K562 (cell line): Measurements from ENCODE around the gene PPP1R3G. TPM values are rescaled to one million over a fixed set of nuclear protein-coding genes. Genes with fewer than 3 reads are reported as not detected.

Source experiments
- ATAC-seq: fragments of 200-7000 bp; cut with Tn5 transposase; 3 replicates; pipeline ENCODE4 v1.9.1; 2020; ENCODE audit warnings: moderate library complexity
- BruUV-seq: library from RNA; stranded (reverse); fragments of 400-500 nt; replicated peaks from 2 replicates; lab custom pipeline; 2021; lab: Mats Ljungman, UMichigan
- CTCF ChIA-PET: fragments of 300-600 bp; formaldehyde crosslinking; extraction: SDS; loops from one replicate; lab custom pipeline; 2021; ENCODE audit warnings: low intra/inter-chr PET ratio; lab: Yijun Ruan, JAX
- POLR2A ChIA-PET: fragments of 300-600, 350-650 bp; sonication (Branson Sonifier 250); formaldehyde crosslinking; extraction: SDS; loops from one replicate; lab custom pipeline; 2021; ENCODE audit warnings: antibody characterized with exemption, inconsistent platforms; lab: Yijun Ruan, JAX
- DNase-seq, 4 experiments: peaks; one replicate each; pipeline versions ENCODE4 v3.0.0 to v3.0.0-alpha.2; 2011 to 2018; ENCODE audit warnings: low spot score in 3 of 4, mixed read lengths in 3 of 4; ENCODE audit errors: extremely low read depth in 1 of 4
- FAIRE-seq: peaks from 2 replicates; lab custom pipeline; 2011; peaks lifted over from hg19 to GRCh38; lab: Jason Lieb, UNC
- H2AFZ ChIP-seq: 2 replicates; pipeline ENCODE4 v1.6.0; 2011; ENCODE audit warnings: low read depth, low read length, control low read depth, inconsistent platforms
- H3K27ac ChIP-seq: fragments of 200-600 bp; 3 replicates; pipeline ENCODE4 v1.8.0; 2011; ENCODE audit warnings: low read depth, mild to moderate bottlenecking, control low read depth, inconsistent platforms, low read length, moderate library complexity, mixed read lengths; ENCODE audit errors: extremely low read depth
- H3K27me3 ChIP-seq, 2 experiments: fragments of 300-600 bp in 1 of 2; 2 replicates in 1 of 2; 3 replicates in 1 of 2; pipeline versions ENCODE4 v1.6.0 to v1.8.0; 2011; ENCODE audit warnings: inconsistent platforms in 2 of 2, low read length in 2 of 2, mild to moderate bottlenecking in 1 of 2, mixed read lengths in 1 of 2, moderate library complexity in 1 of 2; ENCODE audit not compliant: control insufficient read depth in 2 of 2, insufficient read depth in 2 of 2
- H3K36me3 ChIP-seq: fragments of 300-600 bp; 3 replicates; pipeline ENCODE4 v1.8.0; 2011; ENCODE audit warnings: mild to moderate bottlenecking, low read length, inconsistent platforms; ENCODE audit not compliant: control insufficient read depth, insufficient read depth
- H3K4me1 ChIP-seq, 2 experiments: fragments of 200-600 bp in 1 of 2; replicated peaks in 1 of 2; 2 replicates in 1 of 2; 3 replicates in 1 of 2; pipeline versions ENCODE4 v1.5.1 to v1.8.0; 2011; ENCODE audit warnings: inconsistent platforms in 2 of 2, low read length in 2 of 2, mild to moderate bottlenecking in 1 of 2, mixed read lengths in 1 of 2, moderate library complexity in 1 of 2; ENCODE audit not compliant: control insufficient read depth in 2 of 2, insufficient read depth in 2 of 2
- H3K4me2 ChIP-seq: 2 replicates; pipeline ENCODE4 v1.6.1; 2011; ENCODE audit warnings: low read length, control low read depth, inconsistent platforms, mixed read lengths; ENCODE audit not compliant: insufficient read depth
- H3K4me3 ChIP-seq: fragments of 200-600 bp; sonication (generic), shearing (Covaris generic); 2 replicates; pipeline ENCODE4 v1.5.1; 2016; ENCODE audit warnings: control low read depth, inconsistent platforms
- H3K79me2 ChIP-seq: fragments of 200-600 bp; 3 replicates; pipeline ENCODE4 v1.8.0; 2011; ENCODE audit warnings: low read length, inconsistent platforms; ENCODE audit not compliant: control insufficient read depth, insufficient read depth
- H3K9ac ChIP-seq, 2 experiments: 2 replicates each; pipeline versions ENCODE4 v1.6.0 to v1.6.1; 2011; ENCODE audit warnings: low read depth in 2 of 2, low read length in 2 of 2, control low read depth in 1 of 2, inconsistent platforms in 1 of 2, mild to moderate bottlenecking in 1 of 2, mixed read lengths in 1 of 2; ENCODE audit not compliant: insufficient read depth in 1 of 2
- H3K9me1 ChIP-seq: one replicate; pipeline ENCODE4 v1.6.0; 2011; ENCODE audit warnings: inconsistent platforms, mild to moderate bottlenecking, low read length, moderate library complexity; ENCODE audit not compliant: control insufficient read depth, insufficient read depth
- H3K9me3 ChIP-seq: replicated peaks from 2 replicates; pipeline ENCODE4 v1.5.1; 2011; ENCODE audit warnings: low read depth, low read length, inconsistent platforms; ENCODE audit not compliant: control insufficient read depth, insufficient read depth
- H4K20me1 ChIP-seq: replicated peaks from 2 replicates; pipeline ENCODE4 v1.6.1; 2011; ENCODE audit warnings: low read length, inconsistent platforms, mixed read lengths; ENCODE audit not compliant: control insufficient read depth, insufficient read depth
- CEBPB ChIP-seq: fragments of 450-650 bp; IDR thresholded peaks from 2 replicates; pipeline ENCODE4 v1.6.1; 2016; ENCODE audit warnings: missing genetic modification characterization, missing compliant biosample characterization
- ESRRB ChIP-seq: fragments of 250-450 bp; sonication (Bioruptor Pico); IDR thresholded peaks from 2 replicates; pipeline ENCODE4 v1.5.0; 2020; ENCODE audit warnings: mild to moderate bottlenecking, moderate library complexity, borderline replicate concordance
- FOXJ2 ChIP-seq: fragments of 200-800 bp; sonication (Bioruptor generic); IDR thresholded peaks from 2 replicates; pipeline ENCODE4 v1.6.1; 2016; ENCODE audit warnings: missing genetic modification characterization, missing compliant biosample characterization
- JUN ChIP-seq, 2 experiments: sonication (generic) in 1 of 2; formaldehyde crosslinking in 1 of 2; IDR thresholded peaks; 2 replicates each; pipeline versions ENCODE4 v1.6.1 to v1.8.0; 2012 to 2022; ENCODE audit warnings: borderline replicate concordance in 2 of 2, mild to moderate bottlenecking in 2 of 2, improper control_type of control experiment in 1 of 2, low read depth in 1 of 2, low read length in 1 of 2, missing genetic modification reagents in 1 of 2
- WGBS: fragments of 100-300 bp; shearing (Covaris generic); methylation state at CpG from one replicate; pipeline ENCODE4 v1.1.6; 2016; ENCODE audit warnings: low coverage, mixed read lengths; ENCODE audit not compliant: insufficient coverage; ENCODE audit errors: missing lambda C conversion rate; 5-methylcytosine and 5-hydroxymethylcytosine counted together
- in situ Hi-C: fragments of 300-500 bp; cut with MboI; formaldehyde crosslinking; loops from 4 replicates; pipeline ENCODE4 v1.15.0; 2018; ENCODE audit warnings: inconsistent platforms, mixed read lengths
- intact Hi-C: fragments of 100-400 bp; cut with micrococcal nuclease; formaldehyde crosslinking; loops from 2 replicates; pipeline ENCODE4 v1.14.2; 2022
- polyA plus RNA-seq, 8 experiments: library from polyadenylated mRNA; depleted of rRNA in 4 of 8; stranded (reverse) in 5 of 8; unstranded in 3 of 8; fragments of >200 nt; fragmentation: Nextera tagmentation in 2 of 8; fragmentation: Illumina TruSeq in 1 of 8; extraction: Ambion mirVana in 2 of 8; extraction: Trizol in 1 of 8; gene quantifications; 2 replicates each; pipeline versions ENCODE4 v1.2.1 to v1.2.3, GENCODE V29; 2011 to 2014; ENCODE audit warnings: inconsistent platforms in 1 of 8, missing spikeins in 1 of 8
- total RNA-seq, 7 experiments: library from RNA; depleted of rRNA in 6 of 7; stranded (reverse); fragments of >200 nt in 6 of 7; fragmentation: Illumina TruSeq in 2 of 7; extraction: Trizol in 2 of 7; gene quantifications; 2 replicates each; pipeline versions ENCODE4 v1.2.1 to v1.2.3, GENCODE V29; 2011 to 2021; ENCODE audit warnings: low replicate concordance in 1 of 7
- TF ChIP-seq, protein P1 (sequence below): fragments of 450-650 bp; IDR thresholded peaks from 2 replicates; pipeline ENCODE4 v1.6.1; 2016

Gene PPP1R3G
- total and polyA plus RNA-seq, 9 of the 15 experiments (the other 6 are each of a cell fraction or from before 2014, with no cell fraction given): 0.01 to 0.13 (median 0.01) TPM; not detected in 4

DNA sequence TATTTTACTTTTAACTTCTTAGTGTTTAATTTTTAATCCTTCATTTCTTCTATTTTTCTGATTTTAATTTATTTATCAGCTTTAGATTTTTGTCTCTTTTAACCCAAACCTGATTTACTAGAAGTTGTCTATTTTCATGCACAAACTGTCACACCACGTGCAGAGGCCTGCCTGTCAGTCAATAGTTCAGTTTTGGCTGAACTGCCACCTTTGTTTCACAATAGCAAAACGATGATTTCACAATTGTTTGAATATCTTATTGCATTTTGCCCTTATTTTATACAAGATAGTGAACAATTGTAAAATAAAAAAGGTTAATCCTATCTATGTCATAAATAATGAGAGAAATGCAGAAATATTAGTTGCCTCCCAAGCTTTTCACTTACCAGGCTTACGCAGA is 24.0 kb upstream of the PPP1R3G start:
- intact Hi-C loops: no loop called here
- DNase-seq: no peak
- no peak overlapping the region for H3K27ac ChIP-seq
- H3K4me1 ChIP-seq: no peaks in the 10 kb centered on the region
- no TSS peak for BruUV-seq
- ATAC-seq: no peak
- no peaks in the 10 kb centered on the region for H3K9me1 ChIP-seq
- in situ Hi-C loops: no loop called here
- no peak overlapping the region for H3K4me3 ChIP-seq
- no peaks in the 10 kb centered on the region for H3K9me3 ChIP-seq
- H3K36me3 ChIP-seq: no peaks in the 10 kb centered on the region
- POLR2A ChIA-PET: no interaction called here
- TF ChIP-seq ESRRB: no peak
- peak; percentile 72 for TF ChIP-seq CEBPB (tag)
- TF ChIP-seq, protein P1, sequence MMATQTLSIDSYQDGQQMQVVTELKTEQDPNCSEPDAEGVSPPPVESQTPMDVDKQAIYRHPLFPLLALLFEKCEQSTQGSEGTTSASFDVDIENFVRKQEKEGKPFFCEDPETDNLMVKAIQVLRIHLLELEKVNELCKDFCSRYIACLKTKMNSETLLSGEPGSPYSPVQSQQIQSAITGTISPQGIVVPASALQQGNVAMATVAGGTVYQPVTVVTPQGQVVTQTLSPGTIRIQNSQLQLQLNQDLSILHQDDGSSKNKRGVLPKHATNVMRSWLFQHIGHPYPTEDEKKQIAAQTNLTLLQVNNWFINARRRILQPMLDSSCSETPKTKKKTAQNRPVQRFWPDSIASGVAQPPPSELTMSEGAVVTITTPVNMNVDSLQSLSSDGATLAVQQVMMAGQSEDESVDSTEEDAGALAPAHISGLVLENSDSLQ: peak; percentile 42
- no peak for TF ChIP-seq JUN (IDR thresholded peaks at IDR 0.05; ENCODE audit: borderline replicate concordance, low read depth, low read length)
- no peak for TF ChIP-seq JUN (CRISPR knock-in tag; IDR thresholded peaks at IDR 0.05; ENCODE audit: borderline replicate concordance)
- no peak for TF ChIP-seq FOXJ2 (tag)
- peaks cover 13 to 30% of the 10 kb centered on the region in 2 experiments for H3K27me3 ChIP-seq
- no peak overlapping the region for H2AFZ ChIP-seq
- no peaks in the 10 kb centered on the region; the same call in 1 of the 2 replicates for H4K20me1 ChIP-seq
- WGBS: 14% methylated on average over 3 of the region's 3 CpGs
- no peak overlapping the region for H3K4me2 ChIP-seq
- FAIRE-seq: no peak
- no peaks in the 10 kb centered on the region for H3K79me2 ChIP-seq
- CTCF ChIA-PET: no interaction called here
- no peak overlapping the region for H3K9ac ChIP-seq
